HepG2 (cell line): ENCODE results near the gene LY6G5B. TPM values are rescaled to one million over a fixed set of nuclear protein-coding genes. Genes with fewer than 3 reads are reported as not detected.

Source experiments
- ARID2 ChIP-seq: sonication (generic); formaldehyde crosslinking; IDR thresholded peaks from 2 replicates; pipeline ENCODE4 v1.8.1; 2022; ENCODE audit warnings: mild to moderate bottlenecking, missing genetic modification reagents, borderline replicate concordance
- ASH2L ChIP-seq: fragments of 300-600, 200-600 bp; sonication (generic); IDR thresholded peaks from 2 replicates; pipeline ENCODE4 v1.7.0; 2017; ENCODE audit warnings: low read depth, mild to moderate bottlenecking, moderate library complexity, mixed read lengths, low read length; ENCODE audit not compliant: insufficient read length
- EED ChIP-seq: sonication (generic); formaldehyde crosslinking; IDR thresholded peaks from 2 replicates; pipeline ENCODE4 v1.5.0; 2020; ENCODE audit warnings: mild to moderate bottlenecking, missing genetic modification reagents
- FOXJ3 ChIP-seq: sonication (generic); formaldehyde crosslinking; IDR thresholded peaks from 2 replicates; pipeline ENCODE4 v1.4.0; 2020; ENCODE audit warnings: missing genetic modification reagents, mild to moderate bottlenecking, borderline replicate concordance
- HOXA5 ChIP-seq: sonication (generic); formaldehyde crosslinking; IDR thresholded peaks from 2 replicates; pipeline ENCODE4 v1.4.0; 2020; ENCODE audit warnings: missing genetic modification reagents
- HOXA9 ChIP-seq: sonication (generic); formaldehyde crosslinking; IDR thresholded peaks from 2 replicates; pipeline ENCODE4 v1.8.1; 2022; ENCODE audit warnings: missing genetic modification reagents, mild to moderate bottlenecking, moderate library complexity, borderline replicate concordance
- MAFG ChIP-seq: sonication (generic); formaldehyde crosslinking; IDR thresholded peaks from 2 replicates; pipeline ENCODE4 v1.5.1; 2020; ENCODE audit warnings: mild to moderate bottlenecking, missing genetic modification reagents
- MED8 ChIP-seq: sonication (generic); formaldehyde crosslinking; IDR thresholded peaks from 2 replicates; pipeline ENCODE4 v1.8.1; 2023; ENCODE audit warnings: mild to moderate bottlenecking, missing genetic modification reagents; ENCODE audit not compliant: insufficient replicate concordance
- NRL ChIP-seq: sonication (generic); formaldehyde crosslinking; IDR thresholded peaks from 2 replicates; pipeline ENCODE4 v1.5.0; 2020; ENCODE audit warnings: missing genetic modification reagents, mild to moderate bottlenecking, moderate library complexity, borderline replicate concordance
- SIX1 ChIP-seq: sonication (generic); formaldehyde crosslinking; IDR thresholded peaks from 2 replicates; pipeline ENCODE4 v1.4.0; 2020; ENCODE audit warnings: missing genetic modification reagents, borderline replicate concordance
- SOX5 ChIP-seq: IDR thresholded peaks from 2 replicates; pipeline ENCODE4 v1.6.1; 2016; ENCODE audit warnings: borderline replicate concordance
- USF2 ChIP-seq, 2 experiments: sonication (generic) in 1 of 2; formaldehyde crosslinking in 1 of 2; IDR thresholded peaks; 2 replicates each; pipeline versions ENCODE4 v1.5.1 to v1.6.1; 2011 to 2020; ENCODE audit warnings: borderline replicate concordance in 1 of 2, low read depth in 1 of 2, low read length in 1 of 2, mild to moderate bottlenecking in 1 of 2, missing genetic modification reagents in 1 of 2, moderate library complexity in 1 of 2
- YY1 ChIP-seq: IDR thresholded peaks from 2 replicates; pipeline ENCODE4 v1.6.1; 2011; ENCODE audit warnings: low read length, low read depth, moderate library complexity, mild to moderate bottlenecking; ENCODE audit not compliant: insufficient read depth, insufficient replicate concordance
- ZKSCAN5 ChIP-seq: sonication (generic); formaldehyde crosslinking; IDR thresholded peaks from 2 replicates; pipeline ENCODE4 v1.5.1; 2020; ENCODE audit warnings: mild to moderate bottlenecking, missing genetic modification reagents
- ZNF619 ChIP-seq: sonication (generic); formaldehyde crosslinking; IDR thresholded peaks from 2 replicates; pipeline ENCODE4 v1.4.0; 2020; ENCODE audit warnings: mild to moderate bottlenecking, missing genetic modification reagents
- polyA plus RNA-seq, 8 experiments: library from polyadenylated mRNA; depleted of rRNA in 3 of 8; stranded (reverse) in 7 of 8; unstranded in 1 of 8; fragments of >200 nt; fragmentation: Illumina TruSeq in 4 of 8; extraction: Trizol in 4 of 8; gene quantifications; 2 replicates each; pipeline versions ENCODE4 v1.2.1 to v1.2.3, GENCODE V29; 2011 to 2016; ENCODE audit warnings: low read depth in 4 of 8, missing spikeins in 1 of 8, mixed read lengths in 1 of 8; ENCODE audit not compliant: insufficient read depth in 1 of 8
- total RNA-seq, 5 experiments: library from RNA; depleted of rRNA; stranded (reverse); fragments of >200 nt; fragmentation: Illumina TruSeq; extraction: Trizol; gene quantifications; 2 replicates each; pipeline ENCODE4 v1.2.3, GENCODE V29; 2016; ENCODE audit warnings: low read depth in 1 of 5
- TF ChIP-seq, protein P1 (sequence below): sonication (generic); formaldehyde crosslinking; IDR thresholded peaks from 2 replicates; pipeline ENCODE4 v1.5.1; 2020; ENCODE audit warnings: missing genetic modification reagents, mild to moderate bottlenecking, borderline replicate concordance
- TF ChIP-seq, protein P2 (sequence below): sonication (generic); formaldehyde crosslinking; IDR thresholded peaks from 2 replicates; pipeline ENCODE4 v1.4.0; 2020; ENCODE audit warnings: missing genetic modification reagents, mild to moderate bottlenecking, borderline replicate concordance
- TF ChIP-seq, protein P3 (sequence below): IDR thresholded peaks from 2 replicates; pipeline ENCODE4 v1.6.1; 2016; ENCODE audit warnings: missing compliant biosample characterization, missing genetic modification reagents, borderline replicate concordance

Gene LY6G5B
- total and polyA plus RNA-seq, 2 of the 13 experiments (the other 11 are each of a cell fraction or from before 2014, with no cell fraction given), result 7.8 to 15.7 TPM

- TF ChIP-seq, protein P1, sequence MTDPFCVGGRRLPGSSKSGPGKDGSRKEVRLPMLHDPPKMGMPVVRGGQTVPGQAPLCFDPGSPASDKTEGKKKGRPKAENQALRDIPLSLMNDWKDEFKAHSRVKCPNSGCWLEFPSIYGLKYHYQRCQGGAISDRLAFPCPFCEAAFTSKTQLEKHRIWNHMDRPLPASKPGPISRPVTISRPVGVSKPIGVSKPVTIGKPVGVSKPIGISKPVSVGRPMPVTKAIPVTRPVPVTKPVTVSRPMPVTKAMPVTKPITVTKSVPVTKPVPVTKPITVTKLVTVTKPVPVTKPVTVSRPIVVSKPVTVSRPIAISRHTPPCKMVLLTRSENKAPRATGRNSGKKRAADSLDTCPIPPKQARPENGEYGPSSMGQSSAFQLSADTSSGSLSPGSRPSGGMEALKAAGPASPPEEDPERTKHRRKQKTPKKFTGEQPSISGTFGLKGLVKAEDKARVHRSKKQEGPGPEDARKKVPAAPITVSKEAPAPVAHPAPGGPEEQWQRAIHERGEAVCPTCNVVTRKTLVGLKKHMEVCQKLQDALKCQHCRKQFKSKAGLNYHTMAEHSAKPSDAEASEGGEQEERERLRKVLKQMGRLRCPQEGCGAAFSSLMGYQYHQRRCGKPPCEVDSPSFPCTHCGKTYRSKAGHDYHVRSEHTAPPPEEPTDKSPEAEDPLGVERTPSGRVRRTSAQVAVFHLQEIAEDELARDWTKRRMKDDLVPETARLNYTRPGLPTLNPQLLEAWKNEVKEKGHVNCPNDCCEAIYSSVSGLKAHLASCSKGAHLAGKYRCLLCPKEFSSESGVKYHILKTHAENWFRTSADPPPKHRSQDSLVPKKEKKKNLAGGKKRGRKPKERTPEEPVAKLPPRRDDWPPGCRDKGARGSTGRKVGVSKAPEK (CRISPR knock-in tag), result no peak
- TF ChIP-seq ASH2L (peak; percentile 87), FOXJ3 (CRISPR knock-in tag) (no peak; the same call in 1 of the 2 replicates), ARID2 (peak; percentile 45; the same call in 1 of the 2 replicates), ZNF619 (CRISPR knock-in tag) (no peak), YY1 (peak; percentile 72), USF2 (IDR thresholded peaks at IDR 0.05; ENCODE audit: low read depth, low read length) (no peak), USF2 (CRISPR knock-in tag; IDR thresholded peaks at IDR 0.05; ENCODE audit: borderline replicate concordance) (no peak), ZKSCAN5 (CRISPR knock-in tag) (no peak), HOXA9 (no peak; the same call in 1 of the 2 replicates), HOXA5 (CRISPR knock-in tag) (peak; percentile 75; the same call in 1 of the 2 replicates), SOX5 (CRISPR knock-in tag) (peak; percentile 73; the same call in 1 of the 2 replicates), SIX1 (CRISPR knock-in tag) (no peak; the same call in 1 of the 2 replicates), EED (CRISPR knock-in tag) (peak; percentile 53), MED8 (CRISPR knock-in tag) (peak; percentile 73), MAFG (CRISPR knock-in tag) (no peak), NRL (CRISPR knock-in tag) (no peak)
- TF ChIP-seq, protein P2, sequence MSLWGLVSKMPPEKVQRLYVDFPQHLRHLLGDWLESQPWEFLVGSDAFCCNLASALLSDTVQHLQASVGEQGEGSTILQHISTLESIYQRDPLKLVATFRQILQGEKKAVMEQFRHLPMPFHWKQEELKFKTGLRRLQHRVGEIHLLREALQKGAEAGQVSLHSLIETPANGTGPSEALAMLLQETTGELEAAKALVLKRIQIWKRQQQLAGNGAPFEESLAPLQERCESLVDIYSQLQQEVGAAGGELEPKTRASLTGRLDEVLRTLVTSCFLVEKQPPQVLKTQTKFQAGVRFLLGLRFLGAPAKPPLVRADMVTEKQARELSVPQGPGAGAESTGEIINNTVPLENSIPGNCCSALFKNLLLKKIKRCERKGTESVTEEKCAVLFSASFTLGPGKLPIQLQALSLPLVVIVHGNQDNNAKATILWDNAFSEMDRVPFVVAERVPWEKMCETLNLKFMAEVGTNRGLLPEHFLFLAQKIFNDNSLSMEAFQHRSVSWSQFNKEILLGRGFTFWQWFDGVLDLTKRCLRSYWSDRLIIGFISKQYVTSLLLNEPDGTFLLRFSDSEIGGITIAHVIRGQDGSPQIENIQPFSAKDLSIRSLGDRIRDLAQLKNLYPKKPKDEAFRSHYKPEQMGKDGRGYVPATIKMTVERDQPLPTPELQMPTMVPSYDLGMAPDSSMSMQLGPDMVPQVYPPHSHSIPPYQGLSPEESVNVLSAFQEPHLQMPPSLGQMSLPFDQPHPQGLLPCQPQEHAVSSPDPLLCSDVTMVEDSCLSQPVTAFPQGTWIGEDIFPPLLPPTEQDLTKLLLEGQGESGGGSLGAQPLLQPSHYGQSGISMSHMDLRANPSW (CRISPR knock-in tag), result no peak; the same call in 1 of the 2 replicates
- TF ChIP-seq, protein P3, sequence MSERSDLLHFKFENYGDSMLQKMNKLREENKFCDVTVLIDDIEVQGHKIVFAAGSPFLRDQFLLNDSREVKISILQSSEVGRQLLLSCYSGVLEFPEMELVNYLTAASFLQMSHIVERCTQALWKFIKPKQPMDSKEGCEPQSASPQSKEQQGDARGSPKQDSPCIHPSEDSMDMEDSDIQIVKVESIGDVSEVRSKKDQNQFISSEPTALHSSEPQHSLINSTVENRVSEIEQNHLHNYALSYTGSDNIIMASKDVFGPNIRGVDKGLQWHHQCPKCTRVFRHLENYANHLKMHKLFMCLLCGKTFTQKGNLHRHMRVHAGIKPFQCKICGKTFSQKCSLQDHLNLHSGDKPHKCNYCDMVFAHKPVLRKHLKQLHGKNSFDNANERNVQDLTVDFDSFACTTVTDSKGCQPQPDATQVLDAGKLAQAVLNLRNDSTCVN (CRISPR knock-in tag), result peak; percentile 40; the same call in 1 of the 2 replicates
These were observed 33.3 kb downstream of the LY6G5B start, which contains the start of gene ABHD16A (continued) for GRCh38 chr6:31702819-31703716.
